Thoracic aorta (tissue), 2 donors: ENCODE results near the gene STRIT1. TPM values are rescaled to one million over a fixed set of nuclear protein-coding genes. Genes with fewer than 3 reads are reported as not detected.

Experiments
- ATAC-seq: fragments of 150-250 bp; one replicate; pipeline ENCODE4 v1.8.0; 2017; ENCODE audit warnings: low read depth; ENCODE audit not compliant: insufficient number of reproducible peaks, low FRiP score
- DNase-seq: peaks from one replicate; pipeline ENCODE4 v3.0.0-alpha.2; 2020; ENCODE audit warnings: low spot score
- H3K27ac ChIP-seq, 2 donors: fragments of 200-600 bp; sonication (generic); 1 replicate in 1 of 2; 2 replicates in 1 of 2; pipeline ENCODE4 v1.5.1; 2016; ENCODE audit warnings: mild to moderate bottlenecking in 2 of 2, moderate library complexity in 2 of 2
- H3K27me3 ChIP-seq: fragments of 200-600 bp; sonication (generic); replicated peaks from 2 replicates; pipeline ENCODE4 v1.6.0; 2016; ENCODE audit warnings: mild to moderate bottlenecking; ENCODE audit not compliant: insufficient read depth
- H3K36me3 ChIP-seq: fragments of 200-600 bp; sonication (generic); one replicate; pipeline ENCODE4 v1.5.1; 2016
- H3K4me1 ChIP-seq, 2 donors: fragments of 200-600 bp; sonication (generic); 1 replicate in 1 of 2; 2 replicates in 1 of 2; pipeline versions ENCODE4 v1.5.1 to v1.6.0; 2016; ENCODE audit warnings: low read depth in 2 of 2, mild to moderate bottlenecking in 1 of 2; ENCODE audit not compliant: control insufficient read depth in 1 of 2
- H3K4me3 ChIP-seq: fragments of 200-600 bp; sonication (generic); 2 replicates; pipeline ENCODE4 v1.5.1; 2016; ENCODE audit warnings: mild to moderate bottlenecking
- H3K9me3 ChIP-seq: fragments of 200-600 bp; sonication (generic); 2 replicates; pipeline ENCODE4 v1.5.1; 2016
- CTCF ChIP-seq: fragments of 200-600 bp; sonication (generic); IDR thresholded peaks from one replicate; pipeline ENCODE4 v1.5.1; 2019; ENCODE audit warnings: antibody characterized with exemption
- total RNA-seq, 2 donors: library from RNA; depleted of rRNA; stranded (reverse); fragments of >200 nt; gene quantifications; one replicate each; pipeline versions ENCODE4 v1.1.0 to v1.2.3, GENCODE V29; 2016

The STRIT1 gene
- total RNA-seq, 2 donors from 2014 or later, result not detected

GRCh38 chr3:155244216-155244615 lies 49.3 kb downstream of the STRIT1 start:
- no peaks in the 10 kb centered on the region for H3K4me1 ChIP-seq
- DNase-seq, result no peak
- no peak for ATAC-seq
- no peak for TF ChIP-seq CTCF
- H3K27ac ChIP-seq, result no peak overlapping the region
- H3K9me3 ChIP-seq, result no peaks in the 10 kb centered on the region
- no peaks in the 10 kb centered on the region for H3K27me3 ChIP-seq
- no peak overlapping the region for H3K4me3 ChIP-seq
- H3K36me3 ChIP-seq, result no peaks in the 10 kb centered on the region

GRCh38 chr3:155243512-155243921 lies 50.0 kb downstream of the STRIT1 start:
- H3K9me3 ChIP-seq, result no peaks in the 10 kb centered on the region
- TF ChIP-seq CTCF, result no peak
- ATAC-seq (no peak), DNase-seq (no peak)
- no peaks in the 10 kb centered on the region for H3K4me1 ChIP-seq
- H3K27me3 ChIP-seq, result no peaks in the 10 kb centered on the region
- H3K36me3 ChIP-seq, result no peaks in the 10 kb centered on the region
- no peak overlapping the region for H3K27ac ChIP-seq
- no peak overlapping the region for H3K4me3 ChIP-seq

- ATAC-seq (no peak), DNase-seq (no peak)
- no peak for TF ChIP-seq CTCF
- H3K36me3 ChIP-seq, result no peaks in the 10 kb centered on the region
- no peak overlapping the region for H3K4me3 ChIP-seq
- no peak overlapping the region for H3K27ac ChIP-seq
- no peaks in the 10 kb centered on the region for H3K4me1 ChIP-seq
- no peaks in the 10 kb centered on the region for H3K27me3 ChIP-seq
- H3K9me3 ChIP-seq, result no peaks in the 10 kb centered on the region
Measured at GRCh38 chr3:155242342-155242741, 51.1 kb downstream of the STRIT1 start.

- Histone ChIP-seq H3K4me1 (no peaks in the 10 kb centered on the region), H3K36me3 (no peaks in the 10 kb centered on the region), H3K4me3 (no peak overlapping the region), H3K27ac (no peak overlapping the region), H3K9me3 (no peaks in the 10 kb centered on the region), H3K27me3 (no peaks in the 10 kb centered on the region)
- ATAC-seq (no peak), DNase-seq (no peak)
- no peak for TF ChIP-seq CTCF
Measured at GRCh38 chr3:155241579-155241978, 51.9 kb downstream of the STRIT1 start.

Other genes starting within 250 kb of the STRIT1 start
- gene MME, start 213.4 kb downstream of the STRIT1 start, total RNA-seq, result 1 to 10 TPM; 3.6 to 4.3 TPM